ENCODE data around the gene RPSA.

Gene RPSA

DNA sequence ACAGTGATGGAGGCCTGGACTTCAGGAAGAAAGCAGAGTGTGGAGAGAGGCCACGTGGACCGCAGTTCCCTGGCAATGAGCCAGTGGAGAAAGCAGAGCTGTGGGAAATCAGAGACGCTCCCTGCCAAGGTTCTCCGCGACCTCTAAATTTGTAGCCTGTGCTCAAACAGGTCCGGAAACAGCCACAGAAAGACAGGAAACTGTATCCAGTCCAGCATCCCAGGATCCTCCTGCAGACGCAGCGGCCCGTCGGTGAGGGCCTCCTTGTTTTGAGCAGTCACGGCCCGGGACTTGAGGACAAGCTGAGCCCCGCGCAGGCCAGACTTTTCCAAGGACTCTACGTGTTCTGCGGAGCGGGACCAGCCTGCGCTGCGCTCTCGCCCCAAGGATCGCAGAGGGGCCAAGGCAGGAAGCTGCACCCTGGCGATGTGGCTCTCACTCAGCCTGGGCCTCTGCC lies 22.3 kb downstream of the RPSA start:
- Histone ChIP-seq H3K4ac (ENCODE audit: low read depth, low read length) (no peak overlapping the region), H2BK120ac (ENCODE audit: low read depth, low read length) (no peak overlapping the region), H3K27me3 (ENCODE audit: insufficient read depth, low read length, poor library complexity) (no peaks in the 10 kb centered on the region), H3K4me1 (ENCODE audit: control insufficient read depth, low read depth, low read length) (no peaks in the 10 kb centered on the region), H3K79me2 (ENCODE audit: control insufficient read depth, insufficient read depth, low read length) (no peaks in the 10 kb centered on the region), H3K79me1 (ENCODE audit: low read length) (no peaks in the 10 kb centered on the region), H3K9ac (ENCODE audit: low read length) (no peak overlapping the region), H3K56ac (ENCODE audit: low read length) (no peak overlapping the region), H4K8ac (ENCODE audit: low read depth, low read length) (no peak overlapping the region), H3K4me2 (ENCODE audit: low read length) (no peak overlapping the region), H2AK5ac (ENCODE audit: low read length) (no peak overlapping the region), H3K36me3 (ENCODE audit: control insufficient read depth, insufficient read depth, low read length) (no peaks in the 10 kb centered on the region), H3K23ac (ENCODE audit: low read length) (no peak overlapping the region), H3K18ac (ENCODE audit: low read length) (no peak overlapping the region), H3K4me3 (ENCODE audit: low read length) (no peak overlapping the region), H4K5ac (ENCODE audit: low read length) (no peak overlapping the region), H2BK5ac (ENCODE audit: low read length) (no peak overlapping the region), H2BK15ac (replicated peaks; ENCODE audit: low read depth) (no peak overlapping the region), H3K27ac (ENCODE audit: low read depth, low read length) (no peak overlapping the region)
- DNase-seq: no peak
- WGBS (ENCODE audit: extremely low coverage, insufficient coverage, low lambda C conversion rate): no CpG with 5 or more reads among the region's 22 CpGs

DNA sequence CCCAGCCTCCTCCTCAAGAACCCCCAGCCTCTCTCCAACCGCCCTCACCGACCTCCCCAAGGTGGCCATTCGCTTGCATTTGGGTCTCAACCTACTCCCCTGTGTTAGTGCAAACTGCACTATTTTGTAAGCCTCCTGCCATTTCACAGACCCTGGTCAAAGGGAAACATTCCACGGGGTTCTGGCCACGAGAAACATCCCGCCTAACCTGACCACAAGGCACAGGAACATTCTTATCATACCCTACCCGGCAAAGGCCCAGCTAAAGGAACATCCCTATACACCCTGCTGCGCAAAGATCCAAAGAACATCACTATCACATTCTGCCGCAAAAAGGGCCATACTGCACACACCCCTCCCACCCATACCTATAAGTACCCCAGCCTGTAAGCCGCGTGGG lies 22.9 kb downstream of the RPSA start:
- WGBS (ENCODE audit: extremely low coverage, insufficient coverage, low lambda C conversion rate): no CpG with 5 or more reads among the region's 11 CpGs
- Histone ChIP-seq H3K4ac (ENCODE audit: low read depth, low read length) (no peak overlapping the region), H3K27me3 (ENCODE audit: insufficient read depth, low read length, poor library complexity) (no peaks in the 10 kb centered on the region), H2BK15ac (replicated peaks; ENCODE audit: low read depth) (no peak overlapping the region), H3K23ac (ENCODE audit: low read length) (no peak overlapping the region), H3K79me1 (ENCODE audit: low read length) (no peaks in the 10 kb centered on the region), H3K56ac (ENCODE audit: low read length) (no peak overlapping the region), H3K18ac (ENCODE audit: low read length) (no peak overlapping the region), H3K4me1 (ENCODE audit: control insufficient read depth, low read depth, low read length) (no peaks in the 10 kb centered on the region), H4K5ac (ENCODE audit: low read length) (no peak overlapping the region), H3K79me2 (ENCODE audit: control insufficient read depth, insufficient read depth, low read length) (no peaks in the 10 kb centered on the region), H2BK120ac (ENCODE audit: low read depth, low read length) (no peak overlapping the region), H3K36me3 (ENCODE audit: control insufficient read depth, insufficient read depth, low read length) (no peaks in the 10 kb centered on the region), H2AK5ac (ENCODE audit: low read length) (no peak overlapping the region), H2BK5ac (ENCODE audit: low read length) (no peak overlapping the region), H3K9ac (ENCODE audit: low read length) (no peak overlapping the region), H3K27ac (ENCODE audit: low read depth, low read length) (no peak overlapping the region), H3K4me2 (ENCODE audit: low read length) (no peak overlapping the region), H4K8ac (ENCODE audit: low read depth, low read length) (no peak overlapping the region), H3K4me3 (ENCODE audit: low read length) (no peak overlapping the region)
- no peak for DNase-seq

DNA sequence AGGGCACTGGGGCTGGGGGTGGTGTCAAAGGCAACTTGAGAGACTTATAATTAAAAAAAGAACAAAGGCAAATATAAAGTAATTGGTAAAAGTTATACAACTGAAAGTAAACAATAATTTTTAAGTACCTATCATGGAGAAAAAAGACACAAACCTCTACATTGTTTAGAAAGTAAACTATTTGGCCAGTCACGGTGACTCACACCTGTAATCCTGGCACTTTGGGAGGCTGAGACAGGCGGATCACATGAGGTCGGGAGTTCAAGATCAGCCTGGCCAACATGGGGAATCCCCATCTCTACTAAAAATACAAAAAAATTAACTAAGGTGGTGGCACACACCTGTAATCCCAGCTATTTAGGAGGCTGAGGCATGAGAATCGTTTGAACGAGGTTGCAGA lies 25.8 kb downstream of the RPSA start:
- H3K27me3 ChIP-seq (ENCODE audit: insufficient read depth, low read length, poor library complexity): no peaks in the 10 kb centered on the region
- no peak overlapping the region for H3K4ac ChIP-seq (ENCODE audit: low read depth, low read length)
- H3K79me2 ChIP-seq (ENCODE audit: control insufficient read depth, insufficient read depth, low read length): no peaks in the 10 kb centered on the region
- H3K56ac ChIP-seq (ENCODE audit: low read length): no peak overlapping the region
- H4K8ac ChIP-seq (ENCODE audit: low read depth, low read length): no peak overlapping the region
- H3K23ac ChIP-seq (ENCODE audit: low read length): no peak overlapping the region
- no peak overlapping the region for H2AK5ac ChIP-seq (ENCODE audit: low read length)
- no peaks in the 10 kb centered on the region for H3K4me1 ChIP-seq (ENCODE audit: control insufficient read depth, low read depth, low read length)
- no peak overlapping the region for H3K9ac ChIP-seq (ENCODE audit: low read length)
- H3K79me1 ChIP-seq (ENCODE audit: low read length): no peaks in the 10 kb centered on the region
- no CpG with 5 or more reads among the region's 5 CpGs for WGBS (ENCODE audit: extremely low coverage, insufficient coverage, low lambda C conversion rate)
- no peak for DNase-seq
- H3K36me3 ChIP-seq (ENCODE audit: control insufficient read depth, insufficient read depth, low read length): no peaks in the 10 kb centered on the region
- no peak overlapping the region for H3K27ac ChIP-seq (ENCODE audit: low read depth, low read length)
- no peak overlapping the region for H2BK120ac ChIP-seq (ENCODE audit: low read depth, low read length)
- H3K18ac ChIP-seq (ENCODE audit: low read length): no peak overlapping the region
- H2BK15ac ChIP-seq (replicated peaks; ENCODE audit: low read depth): no peak overlapping the region
- no peak overlapping the region for H4K5ac ChIP-seq (ENCODE audit: low read length)
- H3K4me3 ChIP-seq (ENCODE audit: low read length): no peak overlapping the region
- no peak overlapping the region for H2BK5ac ChIP-seq (ENCODE audit: low read length)
- H3K4me2 ChIP-seq (ENCODE audit: low read length): no peak overlapping the region

DNA sequence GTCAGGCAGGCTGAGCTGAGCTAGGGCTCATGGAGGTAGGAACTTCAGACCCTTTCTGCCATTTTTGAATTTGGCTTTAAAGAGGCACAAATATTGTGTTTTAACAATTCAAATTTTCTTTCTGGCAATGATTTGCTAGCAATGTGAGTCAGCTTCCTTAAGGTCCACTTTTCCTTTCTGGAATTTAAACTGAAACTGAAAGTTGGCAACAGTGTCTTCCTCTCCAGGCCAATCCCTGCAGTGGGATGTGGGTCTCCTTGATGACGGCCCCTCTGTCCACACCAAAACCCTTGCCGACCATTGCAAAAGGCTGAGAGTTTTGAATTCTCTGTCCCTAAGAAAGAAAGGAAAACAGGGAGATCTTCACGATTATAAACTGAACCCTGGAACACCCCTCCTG lies 27.1 kb downstream of the RPSA start:
- Histone ChIP-seq H3K56ac (ENCODE audit: low read length) (no peak overlapping the region), H3K4me3 (ENCODE audit: low read length) (no peak overlapping the region), H3K4me1 (ENCODE audit: control insufficient read depth, low read depth, low read length) (no peaks in the 10 kb centered on the region), H3K27ac (ENCODE audit: low read depth, low read length) (no peak overlapping the region), H3K27me3 (ENCODE audit: insufficient read depth, low read length, poor library complexity) (no peaks in the 10 kb centered on the region), H4K5ac (ENCODE audit: low read length) (no peak overlapping the region), H3K4me2 (ENCODE audit: low read length) (no peak overlapping the region), H2AK5ac (ENCODE audit: low read length) (no peak overlapping the region), H3K18ac (ENCODE audit: low read length) (no peak overlapping the region), H2BK15ac (replicated peaks; ENCODE audit: low read depth) (no peak overlapping the region), H2BK120ac (ENCODE audit: low read depth, low read length) (no peak overlapping the region), H3K79me2 (ENCODE audit: control insufficient read depth, insufficient read depth, low read length) (no peaks in the 10 kb centered on the region), H3K9ac (ENCODE audit: low read length) (no peak overlapping the region), H4K8ac (ENCODE audit: low read depth, low read length) (no peak overlapping the region), H3K36me3 (ENCODE audit: control insufficient read depth, insufficient read depth, low read length) (no peaks in the 10 kb centered on the region), H3K79me1 (ENCODE audit: low read length) (no peaks in the 10 kb centered on the region), H2BK5ac (ENCODE audit: low read length) (no peak overlapping the region), H3K4ac (ENCODE audit: low read depth, low read length) (no peak overlapping the region), H3K23ac (ENCODE audit: low read length) (no peak overlapping the region)
- no CpG with 5 or more reads among the region's 3 CpGs for WGBS (ENCODE audit: extremely low coverage, insufficient coverage, low lambda C conversion rate)
- no peak for DNase-seq

- Histone ChIP-seq H3K27ac (ENCODE audit: low read depth, low read length) (no peak overlapping the region), H3K79me1 (ENCODE audit: low read length) (no peaks in the 10 kb centered on the region), H3K4me3 (ENCODE audit: low read length) (no peak overlapping the region), H3K23ac (ENCODE audit: low read length) (no peak overlapping the region), H3K56ac (ENCODE audit: low read length) (no peak overlapping the region), H3K9ac (ENCODE audit: low read length) (no peak overlapping the region), H2AK5ac (ENCODE audit: low read length) (no peak overlapping the region), H4K8ac (ENCODE audit: low read depth, low read length) (no peak overlapping the region), H3K4me1 (ENCODE audit: control insufficient read depth, low read depth, low read length) (no peaks in the 10 kb centered on the region), H3K4ac (ENCODE audit: low read depth, low read length) (no peak overlapping the region), H2BK5ac (ENCODE audit: low read length) (no peak overlapping the region), H3K18ac (ENCODE audit: low read length) (no peak overlapping the region), H3K36me3 (ENCODE audit: control insufficient read depth, insufficient read depth, low read length) (no peaks in the 10 kb centered on the region), H3K4me2 (ENCODE audit: low read length) (no peak overlapping the region), H2BK15ac (replicated peaks; ENCODE audit: low read depth) (no peak overlapping the region), H2BK120ac (ENCODE audit: low read depth, low read length) (no peak overlapping the region), H3K79me2 (ENCODE audit: control insufficient read depth, insufficient read depth, low read length) (no peaks in the 10 kb centered on the region), H4K5ac (ENCODE audit: low read length) (no peak overlapping the region), H3K27me3 (ENCODE audit: insufficient read depth, low read length, poor library complexity) (no peaks in the 10 kb centered on the region)
- WGBS (ENCODE audit: extremely low coverage, insufficient coverage, low lambda C conversion rate): no CpG with 5 or more reads among the region's 5 CpGs
- DNase-seq: no peak
Observed at GRCh38 chr3:39434574-39434973, 28.1 kb downstream of the RPSA start.

- no peak overlapping the region for H2BK5ac ChIP-seq (ENCODE audit: low read length)
- H3K79me2 ChIP-seq (ENCODE audit: control insufficient read depth, insufficient read depth, low read length): no peaks in the 10 kb centered on the region
- H3K18ac ChIP-seq (ENCODE audit: low read length): no peak overlapping the region
- H3K23ac ChIP-seq (ENCODE audit: low read length): no peak overlapping the region
- no peaks in the 10 kb centered on the region for H3K79me1 ChIP-seq (ENCODE audit: low read length)
- H2BK120ac ChIP-seq (ENCODE audit: low read depth, low read length): no peak overlapping the region
- H3K4ac ChIP-seq (ENCODE audit: low read depth, low read length): no peak overlapping the region
- H3K27me3 ChIP-seq (ENCODE audit: insufficient read depth, low read length, poor library complexity): no peaks in the 10 kb centered on the region
- no peak overlapping the region for H3K9ac ChIP-seq (ENCODE audit: low read length)
- H3K4me3 ChIP-seq (ENCODE audit: low read length): no peak overlapping the region
- no peak overlapping the region for H3K56ac ChIP-seq (ENCODE audit: low read length)
- peak; percentile 59 for DNase-seq
- no peaks in the 10 kb centered on the region for H3K4me1 ChIP-seq (ENCODE audit: control insufficient read depth, low read depth, low read length)
- no peak overlapping the region for H2BK15ac ChIP-seq (replicated peaks; ENCODE audit: low read depth)
- no peak overlapping the region for H3K4me2 ChIP-seq (ENCODE audit: low read length)
- H4K8ac ChIP-seq (ENCODE audit: low read depth, low read length): no peak overlapping the region
- H3K36me3 ChIP-seq (ENCODE audit: control insufficient read depth, insufficient read depth, low read length): no peaks in the 10 kb centered on the region
- peak overlapping the region; percentile 11 for H3K27ac ChIP-seq (ENCODE audit: low read depth, low read length)
- no peak overlapping the region for H2AK5ac ChIP-seq (ENCODE audit: low read length)
- no peak overlapping the region for H4K5ac ChIP-seq (ENCODE audit: low read length)
- WGBS (ENCODE audit: extremely low coverage, insufficient coverage, low lambda C conversion rate): no CpG with 5 or more reads among the region's 1 CpG
Observed at GRCh38 chr3:39435006-39435748, 28.7 kb downstream of the RPSA start.
